Osteocyte (in vitro differentiated cells): ENCODE results near the gene CHST11. TPM values are rescaled to one million over a fixed set of nuclear protein-coding genes. Genes with fewer than 3 reads are reported as not detected.

ENCODE experiments used
- DNase-seq: peaks from one replicate; pipeline ENCODE4 v3.0.0; 2021; ENCODE audit warnings: mixed read lengths; ENCODE audit not compliant: unreplicated experiment; ENCODE audit errors: extremely low spot score
- H3K27ac Mint-ChIP-seq: one replicate; pipeline ENCODE4 v1.8.0; 2021; ENCODE audit warnings: mild to moderate bottlenecking, mixed read lengths; ENCODE audit not compliant: unreplicated experiment
- H3K27me3 Mint-ChIP-seq: one replicate; pipeline ENCODE4 v1.8.0; 2021; ENCODE audit warnings: mixed read lengths; ENCODE audit not compliant: unreplicated experiment
- H3K36me3 Mint-ChIP-seq: one replicate; pipeline ENCODE4 v1.8.0; 2021; ENCODE audit warnings: mixed read lengths; ENCODE audit not compliant: unreplicated experiment
- H3K4me1 Mint-ChIP-seq: one replicate; pipeline ENCODE4 v1.8.0; 2021; ENCODE audit warnings: mixed read lengths; ENCODE audit not compliant: unreplicated experiment
- H3K4me3 Mint-ChIP-seq: one replicate; pipeline ENCODE4 v1.8.0; 2021; ENCODE audit warnings: mild to moderate bottlenecking, moderate library complexity, mixed read lengths; ENCODE audit not compliant: unreplicated experiment
- H3K9me3 Mint-ChIP-seq: one replicate; pipeline ENCODE4 v1.8.0; 2021; ENCODE audit warnings: mixed read lengths; ENCODE audit not compliant: unreplicated experiment
- total RNA-seq: library from RNA; stranded (reverse); gene quantifications from 2 replicates; pipeline ENCODE4 v1.2.1, GENCODE V29; 2021
- TF ChIP-seq, protein P1 (sequence below): fragments of 200-600 bp; sonication (generic); IDR thresholded peaks from 2 replicates; pipeline ENCODE4 v1.5.0; 2021; ENCODE audit warnings: antibody characterized with exemption, mild to moderate bottlenecking, moderate library complexity

CHST11 gene
- total RNA-seq, 1 donor from 2014 or later = 7.5 TPM

DNA sequence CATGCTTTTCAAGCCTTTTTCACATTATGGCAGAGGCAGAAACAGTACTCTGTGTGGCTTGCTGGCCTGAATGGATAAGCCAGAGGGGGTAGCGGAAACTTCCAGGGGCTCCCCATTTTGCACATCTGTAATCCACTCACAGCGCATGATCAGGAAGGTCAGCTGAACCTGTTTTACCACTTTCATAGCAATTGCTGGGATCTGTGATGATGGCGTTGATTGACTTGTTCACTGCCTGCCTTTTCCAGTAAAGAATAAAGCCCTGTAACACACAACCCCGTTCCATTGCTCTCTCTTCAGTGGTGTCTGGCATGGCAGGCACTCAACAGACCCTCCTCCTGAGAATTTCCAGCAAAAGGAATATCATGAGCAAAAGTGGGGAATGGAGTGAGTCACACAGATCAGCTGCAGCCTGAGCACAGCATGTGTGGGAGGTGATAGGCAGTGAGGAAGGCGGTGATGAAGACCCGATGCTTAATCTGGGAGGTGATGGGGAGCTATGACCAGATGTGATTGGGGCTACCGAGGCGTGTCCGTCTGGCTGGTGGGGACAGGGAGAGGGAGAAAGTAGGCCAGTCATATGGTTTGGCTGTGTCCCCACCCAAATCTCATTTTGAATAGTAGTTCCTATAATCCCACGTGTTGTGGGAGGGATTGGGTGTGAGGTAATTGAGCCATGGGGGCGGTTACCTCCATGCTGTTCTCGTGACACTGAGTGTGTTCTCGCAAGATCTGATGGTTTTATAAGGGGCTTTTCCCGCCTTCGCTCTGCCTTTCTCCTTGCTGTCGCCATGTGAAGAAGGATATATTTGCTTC lies 44.7 kb upstream of the CHST11 start:
- H3K9me3 Mint-ChIP-seq = no peaks in the 10 kb centered on the region
- no peaks in the 10 kb centered on the region for H3K36me3 Mint-ChIP-seq
- no peaks in the 10 kb centered on the region for H3K27me3 Mint-ChIP-seq
- H3K27ac Mint-ChIP-seq = no peak overlapping the region
- H3K4me1 Mint-ChIP-seq = no peaks in the 10 kb centered on the region
- peak; percentile 54 for DNase-seq
- no peak overlapping the region for H3K4me3 Mint-ChIP-seq
- TF ChIP-seq, protein P1, sequence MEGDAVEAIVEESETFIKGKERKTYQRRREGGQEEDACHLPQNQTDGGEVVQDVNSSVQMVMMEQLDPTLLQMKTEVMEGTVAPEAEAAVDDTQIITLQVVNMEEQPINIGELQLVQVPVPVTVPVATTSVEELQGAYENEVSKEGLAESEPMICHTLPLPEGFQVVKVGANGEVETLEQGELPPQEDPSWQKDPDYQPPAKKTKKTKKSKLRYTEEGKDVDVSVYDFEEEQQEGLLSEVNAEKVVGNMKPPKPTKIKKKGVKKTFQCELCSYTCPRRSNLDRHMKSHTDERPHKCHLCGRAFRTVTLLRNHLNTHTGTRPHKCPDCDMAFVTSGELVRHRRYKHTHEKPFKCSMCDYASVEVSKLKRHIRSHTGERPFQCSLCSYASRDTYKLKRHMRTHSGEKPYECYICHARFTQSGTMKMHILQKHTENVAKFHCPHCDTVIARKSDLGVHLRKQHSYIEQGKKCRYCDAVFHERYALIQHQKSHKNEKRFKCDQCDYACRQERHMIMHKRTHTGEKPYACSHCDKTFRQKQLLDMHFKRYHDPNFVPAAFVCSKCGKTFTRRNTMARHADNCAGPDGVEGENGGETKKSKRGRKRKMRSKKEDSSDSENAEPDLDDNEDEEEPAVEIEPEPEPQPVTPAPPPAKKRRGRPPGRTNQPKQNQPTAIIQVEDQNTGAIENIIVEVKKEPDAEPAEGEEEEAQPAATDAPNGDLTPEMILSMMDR = no peak

DNA sequence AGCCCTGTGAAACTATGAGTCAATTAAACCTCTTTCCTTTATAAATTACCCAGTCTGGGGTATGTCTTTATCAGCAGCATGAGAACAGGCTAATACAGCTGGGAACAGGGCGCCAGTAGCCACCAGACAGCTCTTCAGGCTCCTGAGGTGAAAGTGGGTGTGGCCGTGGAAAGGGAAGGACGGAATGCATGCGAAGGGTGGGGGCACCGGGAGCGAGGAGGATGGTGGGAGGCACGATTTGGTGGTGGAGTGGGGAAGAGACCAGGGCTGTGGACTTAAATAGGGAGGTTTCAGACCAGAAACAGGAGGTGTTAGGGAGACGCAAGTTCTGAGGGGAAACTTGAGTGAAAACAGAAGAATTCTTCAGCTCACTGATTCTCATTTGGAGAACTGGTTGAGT lies 44.1 kb upstream of the CHST11 start:
- H3K36me3 Mint-ChIP-seq = no peaks in the 10 kb centered on the region
- no peaks in the 10 kb centered on the region for H3K9me3 Mint-ChIP-seq
- no peaks in the 10 kb centered on the region for H3K4me1 Mint-ChIP-seq
- no peak overlapping the region for H3K4me3 Mint-ChIP-seq
- no peak overlapping the region for H3K27ac Mint-ChIP-seq
- TF ChIP-seq, protein P1 = no peak
- peak; percentile 51 for DNase-seq
- H3K27me3 Mint-ChIP-seq = no peaks in the 10 kb centered on the region

DNA sequence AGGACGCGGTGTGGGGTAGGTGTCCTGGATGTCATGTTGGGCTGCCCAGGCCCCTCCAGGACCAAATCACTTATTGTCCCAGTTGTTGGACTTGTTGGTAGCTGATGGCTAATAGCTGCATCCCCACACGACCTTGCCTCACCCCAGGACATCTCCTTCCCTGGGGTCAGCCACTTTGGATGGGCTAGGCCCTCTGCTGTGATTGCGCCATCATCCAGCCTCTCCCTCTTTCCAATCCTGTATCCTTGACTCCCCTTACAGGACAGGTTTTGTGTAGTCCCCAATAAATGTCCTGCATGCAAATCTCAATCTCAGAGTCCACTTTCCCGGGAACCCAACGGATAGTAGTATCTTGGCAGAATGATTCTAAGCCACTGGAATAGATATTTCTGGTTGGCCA lies 43.4 kb upstream of the CHST11 start:
- DNase-seq = no peak

DNA sequence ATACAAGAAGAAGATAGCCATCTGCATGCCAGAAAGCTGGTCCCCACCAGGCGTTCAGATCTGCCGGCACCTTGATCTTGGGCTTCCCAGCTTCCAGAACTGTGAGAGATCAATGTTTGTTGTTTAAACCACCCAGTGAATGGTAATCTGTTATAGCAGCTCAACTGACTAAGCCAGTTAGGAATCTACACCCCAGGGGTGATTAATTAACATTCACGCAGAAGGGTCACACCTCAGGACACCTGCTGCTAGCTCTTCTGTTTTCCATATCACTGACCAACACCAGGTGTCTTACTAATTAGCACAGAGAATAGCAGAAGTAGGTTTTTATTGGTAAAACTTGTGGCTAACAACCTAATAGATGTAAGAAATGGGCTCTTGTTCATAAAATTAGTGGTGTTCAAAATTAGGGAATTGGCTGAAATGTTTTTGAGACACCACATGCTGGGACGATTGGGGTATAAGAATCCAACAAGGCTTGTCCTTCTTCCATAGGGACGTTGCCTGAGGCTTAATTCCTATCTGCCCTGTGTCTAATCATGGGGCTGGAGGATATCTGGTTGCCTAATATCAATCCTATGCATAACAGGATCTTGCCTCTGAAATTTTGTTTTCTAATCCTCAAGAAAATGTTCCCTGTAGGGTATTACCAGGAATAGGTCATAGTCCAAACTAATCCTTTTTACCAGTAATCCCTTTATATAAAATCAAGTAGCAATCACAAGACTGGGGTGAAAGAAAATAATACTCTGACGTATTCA lies 42.0 kb upstream of the CHST11 start:
- Mint-ChIP-seq H3K4me3 (no peak overlapping the region), H3K27me3 (no peaks in the 10 kb centered on the region), H3K4me1 (no peaks in the 10 kb centered on the region), H3K27ac (no peak overlapping the region), H3K36me3 (no peaks in the 10 kb centered on the region), H3K9me3 (no peaks in the 10 kb centered on the region)
- DNase-seq = no peak
- TF ChIP-seq, protein P1 = no peak

More for the DNA sequence above, 43.4 kb upstream of the CHST11 start:
- Mint-ChIP-seq H3K36me3 (no peaks in the 10 kb centered on the region), H3K9me3 (no peaks in the 10 kb centered on the region), H3K27me3 (no peaks in the 10 kb centered on the region), H3K4me3 (no peak overlapping the region), H3K27ac (no peak overlapping the region), H3K4me1 (no peaks in the 10 kb centered on the region)
- TF ChIP-seq, protein P1 = no peak

DNA sequence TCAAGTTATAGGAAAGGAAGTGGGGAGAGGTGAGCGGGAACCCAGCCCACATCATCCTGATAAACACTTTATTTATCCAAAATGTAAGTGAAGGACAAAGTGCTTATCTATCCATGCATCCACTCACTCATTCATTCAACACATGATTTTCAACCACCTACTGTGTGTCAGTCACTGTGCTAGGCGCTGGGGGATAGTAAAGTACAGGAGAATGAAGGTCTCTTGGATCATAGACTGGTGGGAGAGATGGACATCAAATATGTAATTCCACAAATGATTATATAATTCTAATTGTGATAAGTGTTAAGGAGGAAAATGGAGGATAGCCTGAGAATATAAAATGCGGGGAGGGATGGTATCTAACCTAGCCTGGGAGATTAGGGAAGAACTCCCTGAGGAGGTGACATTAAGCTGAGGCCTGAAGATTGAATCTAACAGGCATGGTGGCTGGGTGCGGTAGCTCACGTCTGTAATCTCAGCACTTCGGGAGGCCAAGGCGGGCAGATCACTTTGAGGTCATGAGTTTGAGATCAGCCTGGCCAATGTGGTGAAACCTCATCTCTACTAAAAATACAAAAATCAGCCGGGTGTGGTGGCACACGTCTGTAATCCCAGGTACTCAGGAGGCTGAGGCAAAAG lies 41.3 kb upstream of the CHST11 start:
- H3K27me3 Mint-ChIP-seq = no peaks in the 10 kb centered on the region
- no peak overlapping the region for H3K27ac Mint-ChIP-seq
- H3K9me3 Mint-ChIP-seq = no peaks in the 10 kb centered on the region
- no peaks in the 10 kb centered on the region for H3K36me3 Mint-ChIP-seq
- TF ChIP-seq, protein P1 = no peak
- no peak for DNase-seq
- H3K4me1 Mint-ChIP-seq = no peaks in the 10 kb centered on the region
- H3K4me3 Mint-ChIP-seq = no peak overlapping the region
